Neural progenitor cell (in vitro differentiated cells): ENCODE results near the gene TSPYL2.

Experiments used
- EZH2 ChIP-seq: fragments of 200-600 bp; sonication (generic); IDR thresholded peaks from 2 replicates; pipeline ENCODE4 v1.6.1; 2017; ENCODE audit warnings: antibody characterized with exemption, mild to moderate bottlenecking, moderate library complexity
- EZH2phosphoT487 ChIP-seq: fragments of 200-600 bp; sonication (generic); IDR thresholded peaks from 2 replicates; pipeline ENCODE4 v1.6.1; 2017; ENCODE audit warnings: antibody characterized with exemption
- TF ChIP-seq, protein P1 (sequence below): fragments of 200-600 bp; sonication (generic); IDR thresholded peaks from 2 replicates; pipeline ENCODE4 v1.5.1; 2017; ENCODE audit warnings: antibody characterized with exemption, mild to moderate bottlenecking

DNA sequence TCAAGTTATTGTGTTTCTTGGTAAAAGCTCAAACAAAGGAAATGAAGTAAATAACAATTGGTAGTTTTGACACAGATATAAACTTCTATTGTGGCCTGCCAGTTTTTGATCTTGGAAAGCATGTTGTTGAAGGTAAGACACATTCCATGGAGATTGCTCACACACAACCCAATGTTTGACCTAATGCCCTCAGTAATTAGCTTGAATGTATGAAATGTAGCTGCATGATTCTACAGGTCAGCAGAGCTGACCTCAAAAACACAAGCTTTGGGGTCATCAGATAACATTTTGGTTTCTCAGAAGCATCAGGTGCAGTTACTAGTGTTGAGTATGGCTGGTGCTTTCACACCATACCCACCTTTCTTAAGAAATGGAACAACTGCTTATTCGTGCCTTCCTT is 17.1 kb upstream of the TSPYL2 start:
- TF ChIP-seq EZH2phosphoT487 (no peak), EZH2 (no peak)
- TF ChIP-seq, protein P1, sequence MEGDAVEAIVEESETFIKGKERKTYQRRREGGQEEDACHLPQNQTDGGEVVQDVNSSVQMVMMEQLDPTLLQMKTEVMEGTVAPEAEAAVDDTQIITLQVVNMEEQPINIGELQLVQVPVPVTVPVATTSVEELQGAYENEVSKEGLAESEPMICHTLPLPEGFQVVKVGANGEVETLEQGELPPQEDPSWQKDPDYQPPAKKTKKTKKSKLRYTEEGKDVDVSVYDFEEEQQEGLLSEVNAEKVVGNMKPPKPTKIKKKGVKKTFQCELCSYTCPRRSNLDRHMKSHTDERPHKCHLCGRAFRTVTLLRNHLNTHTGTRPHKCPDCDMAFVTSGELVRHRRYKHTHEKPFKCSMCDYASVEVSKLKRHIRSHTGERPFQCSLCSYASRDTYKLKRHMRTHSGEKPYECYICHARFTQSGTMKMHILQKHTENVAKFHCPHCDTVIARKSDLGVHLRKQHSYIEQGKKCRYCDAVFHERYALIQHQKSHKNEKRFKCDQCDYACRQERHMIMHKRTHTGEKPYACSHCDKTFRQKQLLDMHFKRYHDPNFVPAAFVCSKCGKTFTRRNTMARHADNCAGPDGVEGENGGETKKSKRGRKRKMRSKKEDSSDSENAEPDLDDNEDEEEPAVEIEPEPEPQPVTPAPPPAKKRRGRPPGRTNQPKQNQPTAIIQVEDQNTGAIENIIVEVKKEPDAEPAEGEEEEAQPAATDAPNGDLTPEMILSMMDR: no peak
